Fibroblast of mammary gland (primary cell): ENCODE results near the gene ST3GAL6.

Experiments
- DNase-seq: peaks from one replicate; pipeline ENCODE4 v3.0.0-alpha.2; 2010; ENCODE audit warnings: low read depth
- H3K4me3 ChIP-seq: 2 replicates; pipeline ENCODE4 v1.5.1; 2011; ENCODE audit warnings: low read depth, mild to moderate bottlenecking, low read length, moderate library complexity; ENCODE audit not compliant: control insufficient read depth
- CTCF ChIP-seq: conservative IDR thresholded peaks from 2 replicates; pipeline ENCODE4 v1.5.1; 2011; ENCODE audit warnings: low read depth, low read length, inconsistent platforms; ENCODE audit not compliant: control insufficient read depth, insufficient read depth

Gene ST3GAL6

GRCh38 chr3:98809557-98809956, 46.4 kb downstream of the ST3GAL6 start:
- DNase-seq: no peak
- no peak for TF ChIP-seq CTCF

GRCh38 chr3:98811048-98811447, 47.9 kb downstream of the ST3GAL6 start:
- TF ChIP-seq CTCF: no peak
- DNase-seq: no peak
- no peak overlapping the region for H3K4me3 ChIP-seq

More at GRCh38 chr3:98809557-98809956, 46.4 kb downstream of the ST3GAL6 start:
- H3K4me3 ChIP-seq: no peak overlapping the region

- no peak overlapping the region for H3K4me3 ChIP-seq
- TF ChIP-seq CTCF: peak; percentile 51
- DNase-seq: peak; percentile 50
Measured at GRCh38 chr3:98812851-98813374, 49.8 kb downstream of the ST3GAL6 start.

- H3K4me3 ChIP-seq: no peak overlapping the region
- peak; percentile 83 for DNase-seq
- TF ChIP-seq CTCF: no peak
Measured at GRCh38 chr3:98814817-98815420, 51.8 kb downstream of the ST3GAL6 start.

GRCh38 chr3:98817547-98818041, 54.5 kb downstream of the ST3GAL6 start:
- no peak overlapping the region for H3K4me3 ChIP-seq
- DNase-seq: peak; percentile 67
- peak; percentile 55 for TF ChIP-seq CTCF

- no peak overlapping the region for H3K4me3 ChIP-seq
- TF ChIP-seq CTCF: no peak
- DNase-seq: no peak
Measured at GRCh38 chr3:98821063-98821462, 57.9 kb downstream of the ST3GAL6 start.
